Activated T-cell treated with anti-CD3 and anti-CD28 coated beads for 48 hours (primary cell): ENCODE measurements around the gene CLEC18B.
"Not testable (repeated sequence)": the region's sequence is repeated elsewhere in the genome, so short reads cannot be mapped to it uniquely, and the experiment has no call there.

ENCODE experiments used
- DNase-seq: peaks from one replicate; pipeline ENCODE4 v3.0.0-alpha.2; 2020; ENCODE audit warnings: low read depth

Gene CLEC18B

DNA sequence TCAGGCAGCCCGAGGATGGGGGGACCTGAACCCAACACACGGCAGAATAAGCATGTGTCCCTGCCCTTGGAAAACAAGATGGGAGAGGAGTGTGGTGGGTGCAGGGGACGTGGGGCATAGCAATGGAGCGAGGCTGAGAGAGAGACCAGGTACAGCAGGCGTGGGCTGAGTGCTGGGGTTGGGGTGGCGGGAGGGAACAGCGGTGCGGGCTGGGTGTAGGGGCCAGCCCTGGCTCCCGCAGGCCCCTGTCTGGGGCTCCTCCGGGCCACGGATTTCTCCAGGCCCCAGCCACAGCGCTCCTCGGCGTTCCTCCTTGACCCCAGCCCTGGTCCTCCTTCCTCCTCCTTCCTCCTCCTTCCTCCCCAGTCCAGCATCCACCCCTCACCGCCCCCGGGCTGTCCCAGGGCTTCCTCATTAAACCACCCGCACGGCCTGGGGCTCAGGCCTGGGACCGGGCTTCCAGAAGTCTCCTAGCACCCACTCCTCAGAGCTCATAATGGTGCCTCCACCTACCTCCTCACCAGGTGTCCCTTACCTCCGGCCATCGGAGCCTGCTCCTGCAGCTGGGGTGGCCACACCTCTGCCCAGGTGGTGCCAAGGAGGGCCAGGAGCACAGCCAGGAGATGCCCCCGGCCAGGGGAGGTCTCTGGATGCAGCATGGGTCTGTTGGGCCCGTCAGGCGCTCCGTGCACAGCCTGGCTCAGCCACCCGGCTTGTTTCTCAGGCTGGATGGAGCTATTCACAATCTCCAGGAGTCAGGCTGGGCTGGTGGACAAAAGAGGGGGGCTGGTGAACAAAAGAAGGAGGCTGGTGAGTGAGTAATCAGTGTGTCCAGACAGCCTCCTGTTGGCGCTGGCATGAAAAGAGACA is at the start of gene CLEC18B:
CLEC18B (minus strand) TSS at position 867 of the 870 bp plus-strand sequence; CDS start at position 659, 208 bp downstream.
- not testable (repeated sequence) for DNase-seq

GRCh38 chr16:74469946-74470478 is 48.7 kb upstream of the CLEC18B start:
- no peak for DNase-seq

DNA sequence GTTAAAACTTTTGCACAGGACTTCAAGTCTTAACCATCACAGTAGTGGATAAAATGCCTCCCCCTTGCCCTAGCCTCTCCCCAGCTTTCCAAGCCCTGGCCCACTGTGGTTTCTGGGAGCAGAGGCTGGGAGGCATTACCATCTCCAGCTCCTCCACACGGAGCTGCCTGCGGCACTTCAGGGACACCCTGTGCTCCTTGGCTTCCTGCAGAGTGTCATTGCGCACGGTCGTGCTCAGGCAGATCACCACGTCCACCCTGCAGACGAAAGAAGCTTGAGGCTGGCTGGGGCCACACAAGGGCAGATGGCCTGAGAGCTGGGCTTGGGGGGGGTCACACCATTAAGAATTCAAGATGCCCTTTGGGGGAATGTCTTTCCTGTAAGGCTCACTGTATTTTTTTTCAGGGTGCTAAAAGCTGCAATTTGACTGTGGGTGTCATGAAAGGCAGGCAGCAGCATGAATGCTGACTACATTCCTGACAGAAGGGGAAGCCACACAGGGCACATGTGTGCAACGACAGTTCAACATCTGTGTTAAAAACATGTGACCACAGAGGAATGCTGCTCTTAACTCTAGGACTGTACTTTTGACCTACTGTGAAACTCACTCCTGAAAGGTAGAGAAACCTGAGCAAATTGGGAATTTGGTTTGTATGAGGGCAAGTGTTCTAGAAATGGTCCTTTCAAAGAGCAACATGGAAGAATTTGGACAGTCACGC is 47.7 kb upstream of the CLEC18B start:
- DNase-seq, result no peak

- DNase-seq, result no peak
Measured at GRCh38 chr16:74466872-74467271, 45.6 kb upstream of the CLEC18B start.

DNA sequence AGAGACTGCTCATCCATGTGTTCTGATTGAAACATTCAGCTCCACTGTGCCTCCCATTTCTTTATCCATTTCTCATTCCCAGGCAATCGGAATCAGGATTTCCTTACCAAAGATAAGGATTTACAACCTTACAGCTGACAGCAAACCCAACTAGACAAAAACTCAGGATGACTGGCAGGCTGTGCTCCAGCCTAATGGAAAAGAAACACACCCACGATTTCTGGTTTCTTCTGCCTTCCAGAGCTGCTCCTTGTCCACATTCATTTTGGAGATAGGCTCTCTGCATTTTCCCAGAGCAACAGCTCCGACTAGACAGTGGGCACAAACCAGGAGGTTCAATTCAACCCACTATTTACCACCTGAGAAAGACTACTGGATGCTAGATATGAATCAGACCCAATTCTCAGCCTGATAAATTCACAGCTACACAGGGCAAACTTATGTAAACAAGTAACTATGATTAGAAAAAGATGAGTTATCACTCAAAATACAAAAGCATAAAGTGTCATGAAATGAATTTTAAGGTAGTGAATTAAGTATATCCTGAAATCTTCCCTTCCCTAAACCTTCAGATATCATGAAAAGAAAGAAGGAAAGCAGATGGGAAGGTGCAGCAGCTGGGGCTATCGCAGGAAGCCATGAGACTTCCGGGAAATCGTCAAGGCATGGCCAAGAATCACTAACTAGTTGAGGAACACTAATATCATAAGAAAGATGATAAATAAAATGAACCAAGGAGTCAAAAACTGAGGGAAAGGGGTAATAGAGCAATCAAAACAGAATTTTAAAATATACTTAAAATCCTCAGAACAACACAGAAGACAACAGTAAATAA is 44.8 kb upstream of the CLEC18B start:
- no peak for DNase-seq

GRCh38 chr16:74465281-74465680 is 44.0 kb upstream of the CLEC18B start:
- no peak for DNase-seq

DNA sequence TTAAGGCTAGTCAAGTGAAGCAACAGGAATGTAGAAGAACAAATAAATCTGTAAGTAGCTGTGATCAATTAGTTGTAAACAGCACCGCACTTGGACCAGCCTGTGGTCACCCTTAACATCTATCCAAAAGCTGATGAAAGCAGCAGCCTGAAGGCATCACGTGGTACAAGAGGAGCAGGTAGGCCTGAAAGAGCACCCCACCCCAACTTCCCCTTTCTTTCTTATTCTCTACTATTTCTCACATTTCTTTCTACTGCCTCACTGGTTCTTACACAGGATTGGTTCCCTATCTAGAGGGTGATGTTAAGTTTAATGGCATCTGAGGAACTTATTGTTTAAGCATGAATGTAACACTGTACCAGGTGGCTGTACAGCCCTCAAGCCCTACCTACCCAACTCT is 42.6 kb upstream of the CLEC18B start:
- DNase-seq, result no peak

GRCh38 chr16:74462361-74462760 is 41.1 kb upstream of the CLEC18B start:
- no peak for DNase-seq

- no peak for DNase-seq
Measured at GRCh38 chr16:74461826-74462225, 40.5 kb upstream of the CLEC18B start.

GRCh38 chr16:74460542-74460941 is 39.3 kb upstream of the CLEC18B start:
- no peak for DNase-seq

DNA sequence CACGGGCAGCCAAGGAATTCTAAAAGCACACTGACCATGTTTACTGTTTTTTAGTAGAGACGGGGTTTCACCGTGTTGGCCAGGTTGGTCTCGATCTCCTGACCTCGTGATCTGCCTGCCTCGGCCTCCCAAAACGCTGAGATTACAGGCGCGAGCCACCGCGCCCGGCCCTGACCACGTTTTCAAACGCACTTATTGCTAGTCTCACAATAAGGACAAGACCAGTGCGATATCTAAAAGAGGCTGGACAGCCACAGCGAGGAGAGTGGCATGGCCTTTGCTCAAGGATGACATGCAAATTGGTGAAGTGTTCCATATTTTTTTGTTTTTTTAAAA is 35.0 kb upstream of the CLEC18B start:
- DNase-seq, result no peak

DNA sequence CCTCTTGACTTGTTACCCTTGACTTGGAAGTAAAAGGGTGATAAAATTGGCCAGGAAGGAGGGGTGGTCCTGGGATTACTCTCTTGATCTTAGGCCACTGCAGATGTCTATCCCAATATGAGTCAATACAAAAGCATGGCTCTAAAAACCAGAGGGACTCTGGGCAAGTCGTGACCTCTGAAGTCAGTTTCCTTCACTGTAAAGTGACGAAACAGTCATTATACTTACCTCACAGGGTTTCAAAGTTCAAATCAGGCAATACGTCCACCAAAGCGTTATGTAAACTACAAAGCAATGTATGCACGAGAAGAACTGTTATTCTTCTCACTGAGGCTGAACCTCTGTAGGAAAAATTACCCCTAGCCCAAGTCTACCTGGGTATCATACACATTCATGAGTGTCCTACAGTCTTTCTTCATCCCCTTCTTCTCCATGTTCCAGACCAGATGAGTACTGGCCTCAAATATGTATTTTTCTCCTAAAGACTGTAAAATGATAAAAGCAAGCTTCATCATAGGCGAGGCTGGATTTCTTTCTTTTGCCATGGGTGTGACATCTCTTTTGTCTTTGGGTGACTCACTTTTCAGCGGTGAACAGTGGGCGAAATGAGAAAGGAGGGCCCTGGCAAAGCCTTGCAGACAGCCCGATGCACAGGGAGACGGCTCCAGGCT is 34.5 kb upstream of the CLEC18B start:
- DNase-seq, result no peak

DNA sequence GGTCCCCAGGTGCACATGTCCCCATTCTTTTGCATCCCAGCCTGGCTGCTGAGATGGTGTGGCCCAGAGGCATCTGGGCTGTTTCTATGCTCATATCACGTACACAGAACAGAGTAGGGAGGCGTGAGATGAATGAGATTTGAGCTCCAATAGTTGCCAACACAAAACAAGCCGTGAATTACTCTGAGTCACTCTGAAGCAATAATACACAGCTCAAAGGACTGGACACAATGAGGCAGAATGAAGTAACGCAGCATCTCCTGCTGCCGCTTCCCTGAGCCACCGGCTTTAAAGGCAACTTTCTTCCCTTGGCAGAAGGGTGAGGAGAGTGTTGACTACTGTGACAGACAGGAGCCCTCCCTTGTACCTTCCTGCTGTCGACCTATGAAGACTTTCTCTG is 33.9 kb upstream of the CLEC18B start:
- no peak for DNase-seq

GRCh38 chr16:74451951-74452758 is 30.9 kb upstream of the CLEC18B start:
- DNase-seq, result no peak

DNA sequence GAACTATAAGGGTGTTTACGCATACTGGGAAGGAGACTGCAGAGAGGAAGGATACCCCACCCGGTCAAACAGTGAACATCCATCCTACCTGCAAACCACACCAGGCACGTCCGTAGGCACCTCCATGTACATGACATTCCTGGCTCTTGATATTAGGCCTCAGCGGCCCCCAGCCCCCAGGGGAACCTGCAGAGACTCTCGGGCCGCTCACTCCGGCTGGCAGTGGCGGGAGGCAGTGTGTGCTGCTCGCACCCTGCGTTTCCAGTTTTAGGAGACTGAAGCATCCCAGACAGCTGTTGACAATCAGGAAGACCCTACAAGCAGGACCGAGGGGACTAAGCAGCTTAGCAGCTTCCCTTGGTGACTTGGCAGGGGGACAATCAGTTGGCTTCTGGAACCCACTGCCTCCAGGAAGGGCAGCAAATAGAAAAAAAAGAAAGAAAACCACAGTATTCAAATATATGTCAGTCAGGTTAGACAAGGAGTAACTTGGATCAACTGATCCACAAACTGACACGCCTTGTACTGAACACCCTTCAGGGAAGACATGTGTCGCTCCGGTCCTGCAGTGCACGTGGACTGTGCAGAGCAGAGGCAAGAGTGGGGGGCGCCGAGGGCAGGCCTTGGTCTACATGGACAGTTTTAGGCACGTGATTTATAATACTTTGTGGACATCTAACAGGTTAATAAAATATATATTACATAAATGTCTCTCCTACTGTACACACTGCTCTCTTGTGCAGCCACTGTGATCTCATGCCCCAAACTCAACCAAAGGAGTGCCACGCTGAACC is 29.9 kb upstream of the CLEC18B start:
- DNase-seq, result no peak

- DNase-seq, result no peak
Measured at GRCh38 chr16:74450236-74450635, 29.0 kb upstream of the CLEC18B start.

- DNase-seq, result no peak
Measured at GRCh38 chr16:74449470-74449869, 28.2 kb upstream of the CLEC18B start.

DNA sequence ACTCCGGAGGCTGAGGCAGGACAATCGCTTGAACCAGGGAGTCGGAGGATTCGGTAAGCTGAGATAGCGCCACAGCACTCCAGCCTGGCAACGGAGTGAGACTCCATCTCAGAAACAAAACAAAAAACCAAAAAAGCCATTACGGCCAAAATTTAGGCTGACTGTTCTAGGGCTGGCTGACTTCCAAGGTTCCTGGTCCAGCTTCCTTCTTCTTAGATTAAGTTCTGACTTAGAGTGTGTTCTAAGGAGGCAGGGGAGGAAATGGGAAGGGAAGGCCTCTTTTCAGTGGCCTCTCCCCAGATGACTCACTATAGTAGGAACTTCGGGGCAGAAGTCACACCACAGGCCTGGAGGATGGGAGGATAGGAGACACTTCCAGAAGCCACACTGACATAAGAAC is 27.7 kb upstream of the CLEC18B start:
- no peak for DNase-seq

- DNase-seq, result no peak
Measured at GRCh38 chr16:74447578-74447977, 26.3 kb upstream of the CLEC18B start.

DNA sequence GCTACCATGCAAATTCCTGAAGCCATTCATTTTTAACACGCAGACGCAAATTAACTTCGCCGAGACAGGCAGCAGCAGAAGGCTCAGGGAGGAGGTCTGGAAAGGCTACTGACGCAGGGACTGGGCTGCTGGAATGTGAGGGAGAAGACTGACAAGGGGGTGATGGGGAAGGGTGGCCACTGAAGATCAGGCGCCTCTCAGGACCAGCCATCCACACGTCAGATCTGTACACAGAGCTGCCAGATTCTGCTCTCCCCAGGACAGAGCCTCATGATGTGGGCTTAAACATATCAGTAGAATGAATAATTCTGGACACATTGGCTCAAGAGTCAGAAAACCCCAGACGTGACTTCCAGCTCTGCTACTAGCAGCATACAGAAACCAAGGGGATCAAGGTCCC is 25.6 kb upstream of the CLEC18B start:
- DNase-seq, result no peak
